Stimulated activated CD4-positive, alpha-beta T cell treated with anti-CD3 and anti-CD28 coated beads, Interleukin-4, amount 100 ng/mL, for 4 hours (primary cell): ENCODE results near the gene IGFBP7.

ENCODE experiments used
- DNase-seq, 2 experiments: peaks; one replicate each; pipeline ENCODE4 v3.0.0-alpha.2; 2020

IGFBP7 gene

DNA sequence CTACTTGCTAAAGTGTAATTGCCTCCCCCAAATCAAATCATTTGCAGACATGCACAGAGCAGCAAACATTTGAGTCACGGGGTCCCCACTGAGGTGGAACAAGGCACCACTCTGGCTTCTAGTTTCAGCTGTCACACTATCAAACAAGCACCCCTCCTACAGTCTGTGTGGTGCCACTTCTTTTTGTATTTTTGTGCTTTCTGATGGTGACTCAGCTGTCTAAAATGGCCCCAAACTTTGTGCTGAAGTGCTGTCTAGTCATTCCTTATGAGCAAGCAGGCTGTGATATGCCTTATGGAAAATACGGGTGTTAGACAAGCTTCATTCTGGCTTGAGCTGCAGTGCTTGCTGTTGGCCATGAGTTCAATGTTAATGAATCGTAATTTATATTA, 15.4 kb downstream of the IGFBP7 start:
- DNase-seq, result no peak

DNA sequence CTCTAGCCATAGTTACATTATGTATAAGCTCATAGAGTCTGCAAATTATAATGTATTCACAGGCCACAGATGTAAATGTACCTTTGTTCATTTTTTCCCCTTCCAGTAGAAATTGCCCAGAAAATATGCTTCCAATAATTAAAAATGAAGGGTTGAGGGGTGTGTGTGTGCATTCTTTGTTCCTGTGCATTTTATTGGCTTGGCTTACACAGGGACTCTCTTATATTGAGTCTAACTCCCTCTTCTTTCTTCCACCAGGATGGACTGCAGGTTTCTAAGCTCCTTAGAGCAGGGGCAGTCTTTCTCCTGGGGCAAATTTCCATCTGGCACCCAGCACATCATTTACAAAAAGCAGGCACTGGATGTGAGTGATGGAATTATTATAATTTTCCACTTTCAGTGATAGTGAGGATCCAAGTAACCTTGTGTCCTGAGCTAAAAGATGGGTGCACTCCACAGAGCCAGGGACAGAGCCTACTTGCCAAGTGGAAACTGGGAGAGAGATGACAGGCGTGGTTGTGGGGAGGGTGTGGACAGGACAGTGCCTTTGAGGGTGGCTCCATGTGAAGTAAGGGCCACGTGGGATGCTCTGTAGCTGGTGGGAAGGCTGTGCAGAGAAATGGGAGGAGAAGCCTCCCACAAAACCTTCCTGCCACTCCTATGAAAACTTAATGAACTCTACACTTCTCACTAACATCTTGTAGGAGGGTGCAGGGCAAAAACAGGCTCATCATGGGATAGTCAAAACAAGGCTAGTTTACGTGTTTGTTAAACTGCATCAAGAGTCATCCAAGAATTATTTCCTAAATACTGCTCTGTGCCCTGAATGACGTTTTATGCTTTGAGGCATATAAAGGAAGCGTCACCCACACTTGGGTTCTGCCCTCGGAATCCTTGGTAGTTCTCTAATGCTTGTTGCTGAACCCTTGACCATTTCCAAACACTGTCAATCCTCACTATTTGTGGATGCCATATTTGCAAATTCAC, 16.0 kb downstream of the IGFBP7 start:
- no peak for DNase-seq

GRCh38 chr4:57091657-57092162, 18.5 kb downstream of the IGFBP7 start:
- DNase-seq, result no peak

DNA sequence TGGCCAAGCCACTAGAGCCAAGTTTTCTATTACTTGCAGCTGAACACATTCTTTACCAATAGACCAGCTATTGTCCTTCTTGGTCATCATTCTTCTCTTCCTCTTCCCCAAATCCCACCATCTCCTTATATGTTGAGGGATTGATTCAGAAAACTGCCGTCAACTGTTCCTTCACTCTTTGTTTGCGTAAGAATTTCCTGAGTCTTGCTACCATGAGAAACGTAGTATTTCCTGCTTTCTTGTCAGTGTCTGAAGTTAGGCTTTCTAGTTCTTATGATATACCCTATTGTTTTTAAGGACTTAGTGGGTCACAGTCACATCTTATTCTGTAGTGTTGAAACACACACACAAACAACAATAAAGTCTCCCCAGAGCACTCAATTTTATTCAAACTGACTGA, 20.1 kb downstream of the IGFBP7 start:
- no peak for DNase-seq

- DNase-seq, result no peak
These were observed 20.6 kb downstream of the IGFBP7 start for GRCh38 chr4:57089549-57089948.

DNA sequence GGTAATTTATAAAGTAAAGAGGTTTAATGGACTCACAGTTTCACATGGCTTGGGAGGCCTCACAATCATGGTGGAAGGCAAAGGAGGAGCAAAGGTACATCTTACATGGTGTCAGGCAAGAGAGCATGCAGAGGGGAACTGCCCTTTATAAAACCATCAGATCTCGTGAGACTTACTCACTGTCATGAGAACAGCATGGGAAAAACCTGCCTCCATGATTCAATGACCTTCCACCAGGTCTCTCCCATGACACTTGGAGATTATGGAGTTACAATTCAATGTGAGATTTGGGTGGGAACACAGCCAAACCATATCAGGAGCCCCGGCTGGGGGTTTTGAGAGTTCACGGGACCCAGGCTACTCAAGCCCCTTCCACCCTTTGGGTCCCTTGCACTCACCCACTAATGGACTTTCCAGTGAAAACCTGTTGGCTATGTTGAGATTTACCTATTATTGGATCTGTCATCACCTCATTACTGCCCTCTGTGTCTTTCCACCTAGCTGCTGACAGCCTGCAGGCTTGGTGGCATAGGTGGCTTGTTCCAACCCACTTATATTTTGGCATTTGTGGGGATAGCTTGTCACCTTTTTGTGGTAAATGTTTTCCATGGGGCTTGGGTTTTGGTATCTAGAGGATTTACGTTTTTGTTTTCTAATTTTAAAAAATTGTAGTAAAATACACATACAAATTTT, 24.0 kb downstream of the IGFBP7 start:
- no peak for DNase-seq

DNA sequence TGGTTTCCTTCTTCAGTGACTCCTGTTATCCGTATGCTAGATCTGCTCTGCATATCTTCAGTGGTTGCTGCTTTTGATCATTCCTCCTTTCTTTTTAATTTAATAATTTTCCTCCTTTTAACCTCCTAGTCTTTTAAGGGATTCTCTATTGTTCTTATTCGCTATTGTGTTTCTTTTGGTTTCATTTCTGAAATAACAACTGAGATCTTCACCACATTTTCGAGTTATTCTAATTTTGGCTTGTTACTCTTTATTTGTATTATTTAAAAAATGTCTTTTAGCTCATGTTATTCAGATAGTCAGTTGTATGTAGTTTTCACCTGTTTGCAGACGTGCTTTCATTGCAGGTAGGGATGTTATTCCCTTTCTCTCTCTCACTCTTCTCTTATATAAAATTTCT, 24.9 kb downstream of the IGFBP7 start:
- DNase-seq, result no peak

DNA sequence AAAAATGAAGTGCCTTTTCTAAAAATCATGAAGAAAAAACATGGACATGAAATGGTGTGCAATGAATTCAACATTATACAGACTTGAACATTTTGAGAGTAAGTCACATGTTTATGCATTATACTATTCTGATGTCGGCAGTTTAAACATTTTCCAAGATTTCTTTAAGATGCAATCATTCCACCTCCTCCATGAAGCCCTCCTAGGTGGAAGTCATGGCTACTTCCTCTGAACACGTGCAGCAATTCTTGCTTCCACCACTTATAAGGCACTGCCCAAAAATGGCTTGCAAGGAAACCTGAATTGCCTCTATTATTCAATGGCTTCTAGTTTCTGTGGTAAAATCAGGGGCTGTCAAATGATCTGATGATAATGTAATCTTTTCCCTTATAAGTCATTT, 25.8 kb downstream of the IGFBP7 start:
- no peak for DNase-seq

- no peak for DNase-seq
These were observed 27.1 kb downstream of the IGFBP7 start for GRCh38 chr4:57083090-57083489.

DNA sequence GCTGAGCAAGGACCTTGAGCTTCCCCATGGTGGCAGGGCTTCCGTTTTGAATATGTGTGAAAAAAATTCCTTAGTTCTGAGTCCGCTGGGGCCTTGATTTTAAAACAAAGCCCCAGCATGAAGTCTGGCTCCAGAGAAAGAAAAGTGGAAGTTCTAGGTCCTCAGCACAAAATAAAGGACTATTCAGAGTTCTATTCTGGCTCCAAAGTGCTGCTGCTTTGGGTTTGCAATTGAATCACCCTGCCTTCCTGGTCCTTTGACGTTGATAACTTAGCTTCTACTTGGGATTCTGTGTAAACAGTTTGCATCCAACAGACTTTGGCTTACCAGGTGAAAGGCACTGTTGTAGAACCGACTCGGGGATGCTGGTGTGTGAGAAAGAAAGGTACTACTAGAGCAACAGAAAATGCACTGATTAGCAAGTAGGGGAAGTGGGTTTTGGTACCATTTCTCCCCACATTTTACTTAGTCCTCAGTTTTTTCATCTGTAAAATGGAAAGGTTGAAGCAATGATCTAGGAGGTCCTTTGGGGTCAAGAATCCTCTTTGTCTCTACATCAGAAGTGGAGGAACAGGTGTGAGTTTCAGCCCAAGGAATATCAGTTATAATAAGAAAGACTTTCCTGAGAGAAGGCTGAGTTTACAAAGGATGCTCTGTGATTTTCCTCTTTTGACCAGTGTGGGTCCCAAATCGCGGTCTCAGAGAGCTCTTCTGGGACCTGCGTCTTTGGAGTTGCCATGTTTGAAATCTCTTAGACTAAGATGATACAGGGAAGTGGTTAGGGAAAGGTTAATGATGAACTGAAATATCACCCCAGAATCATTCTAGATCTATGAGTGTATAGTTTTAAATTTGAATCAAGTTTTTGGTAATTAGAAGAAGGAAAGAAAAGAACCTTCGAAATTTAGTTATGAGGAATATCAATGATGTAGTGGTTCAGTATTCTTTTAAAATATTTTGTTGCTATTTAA, 28.2 kb downstream of the IGFBP7 start:
- no peak for DNase-seq

- DNase-seq, result no peak
These were observed 29.2 kb downstream of the IGFBP7 start for GRCh38 chr4:57080781-57081650.

- no peak for DNase-seq
These were observed 31.3 kb downstream of the IGFBP7 start for GRCh38 chr4:57078685-57079521.

DNA sequence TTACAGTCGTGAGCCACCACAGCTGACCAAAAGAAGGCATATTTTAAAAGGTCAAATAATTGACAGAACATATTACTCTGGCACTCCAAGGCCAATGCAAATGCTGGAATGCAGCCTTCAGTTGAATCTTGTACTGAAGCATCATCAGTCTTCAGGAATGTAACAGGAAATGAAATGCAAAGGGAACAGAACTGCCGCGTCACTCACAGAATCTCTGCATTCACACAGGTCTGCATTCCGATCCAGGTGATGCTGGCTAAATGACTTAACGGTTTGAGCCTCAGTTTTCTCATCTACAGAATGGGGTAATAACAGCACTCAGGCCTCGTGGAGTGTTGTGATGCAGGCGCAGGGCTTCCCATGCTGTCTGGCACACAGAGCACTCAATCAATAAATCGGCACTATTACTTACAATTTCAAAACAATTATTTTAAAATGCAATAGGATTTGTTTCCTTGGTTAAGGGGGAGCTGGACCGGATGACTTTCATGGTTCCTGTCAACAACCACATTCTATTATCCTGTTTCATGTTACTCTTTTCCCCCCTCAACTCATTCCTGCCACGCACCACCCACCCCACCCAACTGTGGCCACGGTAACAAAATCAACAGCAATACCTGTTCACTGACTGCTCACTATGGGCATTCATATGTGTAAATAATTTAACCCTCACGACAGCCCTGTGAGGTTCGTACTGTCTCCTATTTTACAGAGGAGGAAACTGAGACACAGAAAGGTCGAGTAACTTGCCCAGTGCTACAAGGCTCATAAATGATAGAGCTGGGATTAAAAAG, 32.4 kb downstream of the IGFBP7 start:
- no peak for DNase-seq

- no peak for DNase-seq
These were observed 33.5 kb downstream of the IGFBP7 start for GRCh38 chr4:57076646-57077045.

GRCh38 chr4:57075367-57075766, 34.8 kb downstream of the IGFBP7 start:
- no peak for DNase-seq

DNA sequence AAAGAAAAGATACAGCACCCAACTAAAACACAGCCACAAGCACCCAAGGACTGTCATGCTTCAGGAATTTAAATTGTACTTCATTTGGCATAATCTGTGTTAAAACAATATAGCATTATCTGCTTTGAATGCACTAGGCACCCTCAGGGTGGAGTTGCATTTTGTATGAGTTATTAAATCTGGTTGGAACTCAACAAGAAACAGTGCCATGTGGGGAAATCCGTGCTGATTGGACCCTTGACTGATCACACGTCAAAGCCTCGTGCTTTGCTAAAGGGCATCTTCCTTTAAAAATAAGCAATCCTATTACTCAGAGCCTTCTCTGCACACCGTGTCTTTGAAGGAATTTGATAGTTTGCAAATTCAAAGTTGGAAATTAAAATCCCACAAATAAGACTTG, 35.4 kb downstream of the IGFBP7 start:
- DNase-seq, result no peak

- no peak for DNase-seq
These were observed 36.6 kb downstream of the IGFBP7 start for GRCh38 chr4:57073559-57073958.

- no peak for DNase-seq
These were observed 38.9 kb downstream of the IGFBP7 start for GRCh38 chr4:57071326-57071725.

DNA sequence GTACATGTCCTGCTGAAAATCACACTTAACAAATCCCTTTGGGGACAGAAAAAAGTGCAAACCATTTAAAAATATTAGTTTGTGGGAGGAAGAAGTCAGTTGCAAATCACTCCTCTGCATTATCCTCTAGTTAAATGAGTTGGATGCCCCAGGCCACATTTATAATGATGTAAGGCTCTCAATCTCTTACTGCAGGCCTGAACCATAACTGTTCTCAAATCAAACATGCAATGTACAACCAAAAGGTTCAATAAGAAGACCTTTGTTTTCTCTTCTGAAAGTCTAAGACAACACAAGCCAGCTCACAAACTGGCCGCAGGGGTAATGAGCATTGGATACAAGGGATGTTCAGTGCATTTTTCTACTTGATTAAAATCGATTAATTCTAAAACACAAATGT, 39.7 kb downstream of the IGFBP7 start:
- DNase-seq, result no peak
